Neural progenitor cell (in vitro differentiated cells): ENCODE measurements around the gene CCNYL1. TPM values are rescaled to one million over a fixed set of nuclear protein-coding genes. Genes with fewer than 3 reads are reported as not detected.

Source experiments
- DNase-seq: peaks from one replicate; pipeline ENCODE4 v3.0.0-alpha.2; 2016; ENCODE audit warnings: low spot score
- H2AFZ ChIP-seq: fragments of 200-600 bp; sonication (generic); replicated peaks from 2 replicates; pipeline ENCODE4 v1.6.1; 2016; ENCODE audit warnings: antibody characterized with exemption
- H3F3A ChIP-seq: fragments of 200-600 bp; sonication (generic); 2 replicates; pipeline ENCODE4 v1.6.1; 2016; ENCODE audit warnings: antibody characterized with exemption, low read depth
- H3K27ac ChIP-seq: fragments of 200-600 bp; sonication (generic); 2 replicates; pipeline ENCODE4 v1.5.1; 2016; ENCODE audit warnings: mild to moderate bottlenecking
- H3K27me3 ChIP-seq: fragments of 200-600 bp; sonication (generic); 2 replicates; pipeline ENCODE4 v1.6.1; 2016; ENCODE audit warnings: mild to moderate bottlenecking, moderate library complexity
- H3K36me3 ChIP-seq: fragments of 200-600 bp; sonication (generic); 2 replicates; pipeline ENCODE4 v1.5.1; 2016
- H3K4me1 ChIP-seq: fragments of 200-600 bp; sonication (generic); 2 replicates; pipeline ENCODE4 v1.6.1; 2016; ENCODE audit warnings: mixed run types
- H3K4me2 ChIP-seq: fragments of 200-600 bp; sonication (generic); 2 replicates; pipeline ENCODE4 v1.6.1; 2016
- H3K4me3 ChIP-seq: fragments of 200-600 bp; sonication (generic); 2 replicates; pipeline ENCODE4 v1.5.1; 2016
- H3K79me2 ChIP-seq: fragments of 200-600 bp; sonication (generic); 2 replicates; pipeline ENCODE4 v1.6.1; 2016; ENCODE audit warnings: low read depth
- H3K9ac ChIP-seq: fragments of 200-600 bp; sonication (generic); 2 replicates; pipeline ENCODE4 v1.6.1; 2016
- H3K9me3 ChIP-seq: fragments of 200-600 bp; sonication (generic); 2 replicates; pipeline ENCODE4 v1.5.1; 2016; ENCODE audit warnings: low read depth
- H4K20me1 ChIP-seq: fragments of 200-600 bp; sonication (generic); 2 replicates; pipeline ENCODE4 v1.6.1; 2016; ENCODE audit warnings: low read depth
- H3K27ac Mint-ChIP-seq: 3 replicates; pipeline ENCODE4 v1.8.0; 2021; ENCODE audit warnings: mixed read lengths
- H3K27me3 Mint-ChIP-seq: 2 replicates; pipeline ENCODE4 v1.8.0; 2022; ENCODE audit warnings: low read depth, mild to moderate bottlenecking, inconsistent platforms, moderate library complexity, mixed read lengths; ENCODE audit not compliant: insufficient read depth
- H3K36me3 Mint-ChIP-seq: 3 replicates; pipeline ENCODE4 v1.8.0; 2021; ENCODE audit warnings: mixed read lengths
- H3K4me1 Mint-ChIP-seq: 3 replicates; pipeline ENCODE4 v1.8.0; 2021; ENCODE audit warnings: mixed read lengths
- H3K4me3 Mint-ChIP-seq: 3 replicates; pipeline ENCODE4 v1.8.0; 2021; ENCODE audit warnings: mild to moderate bottlenecking, moderate library complexity, mixed read lengths
- H3K9me3 Mint-ChIP-seq: 3 replicates; pipeline ENCODE4 v1.8.0; 2020; ENCODE audit warnings: mixed read lengths
- EZH2 ChIP-seq: fragments of 200-600 bp; sonication (generic); IDR thresholded peaks from 2 replicates; pipeline ENCODE4 v1.6.1; 2017; ENCODE audit warnings: antibody characterized with exemption, mild to moderate bottlenecking, moderate library complexity
- EZH2phosphoT487 ChIP-seq: fragments of 200-600 bp; sonication (generic); IDR thresholded peaks from 2 replicates; pipeline ENCODE4 v1.6.1; 2017; ENCODE audit warnings: antibody characterized with exemption
- total RNA-seq: library from RNA; depleted of rRNA; stranded (reverse); fragments of >200 nt; gene quantifications from 2 replicates; pipeline ENCODE4 v1.2.3, GENCODE V29; 2015; ENCODE audit warnings: low replicate concordance
- TF ChIP-seq, protein P1 (sequence below): fragments of 200-600 bp; sonication (generic); IDR thresholded peaks from 2 replicates; pipeline ENCODE4 v1.5.1; 2017; ENCODE audit warnings: antibody characterized with exemption, mild to moderate bottlenecking

Gene CCNYL1
- total RNA-seq, 1 donor from 2014 or later: 22.0 TPM

DNA sequence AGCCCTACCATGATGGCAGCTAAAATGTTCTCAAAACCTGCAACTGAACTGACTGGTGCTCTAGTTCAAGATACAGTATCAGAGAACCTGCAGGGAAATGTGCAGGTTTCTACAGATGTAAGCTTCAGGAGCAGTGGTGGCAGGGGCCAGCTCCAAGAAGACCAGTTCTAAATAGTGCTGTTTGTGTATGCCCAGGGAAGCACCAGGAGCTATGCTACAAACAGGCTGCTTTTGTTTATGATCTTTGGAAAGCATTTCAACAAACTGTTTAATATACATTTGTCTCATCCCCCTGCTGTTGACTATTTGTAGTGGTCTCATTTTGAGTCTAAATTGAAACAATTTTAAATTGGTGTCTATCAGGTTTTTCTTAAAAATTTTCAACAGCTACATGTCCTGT lies 37.6 kb downstream of the CCNYL1 start:
- peaks cover 13% of the 10 kb centered on the region for H3K4me1 ChIP-seq
- no peak overlapping the region for H3K9ac ChIP-seq
- H4K20me1 ChIP-seq: peaks cover 23% of the 10 kb centered on the region
- H3K9me3 ChIP-seq: no peaks in the 10 kb centered on the region
- Mint-ChIP-seq H3K36me3 (peaks cover 11% of the 10 kb centered on the region), H3K27me3 (no peaks in the 10 kb centered on the region), H3K4me3 (no peak overlapping the region), H3K27ac (no peak overlapping the region), H3K9me3 (no peaks in the 10 kb centered on the region), H3K4me1 (peaks cover 7% of the 10 kb centered on the region)
- H3K27me3 ChIP-seq: no peaks in the 10 kb centered on the region
- H3K27ac ChIP-seq: no peak overlapping the region
- H3K36me3 ChIP-seq: peaks cover 4% of the 10 kb centered on the region
- no peak overlapping the region for H3K4me2 ChIP-seq
- TF ChIP-seq EZH2 (no peak), EZH2phosphoT487 (no peak)
- TF ChIP-seq, protein P1, sequence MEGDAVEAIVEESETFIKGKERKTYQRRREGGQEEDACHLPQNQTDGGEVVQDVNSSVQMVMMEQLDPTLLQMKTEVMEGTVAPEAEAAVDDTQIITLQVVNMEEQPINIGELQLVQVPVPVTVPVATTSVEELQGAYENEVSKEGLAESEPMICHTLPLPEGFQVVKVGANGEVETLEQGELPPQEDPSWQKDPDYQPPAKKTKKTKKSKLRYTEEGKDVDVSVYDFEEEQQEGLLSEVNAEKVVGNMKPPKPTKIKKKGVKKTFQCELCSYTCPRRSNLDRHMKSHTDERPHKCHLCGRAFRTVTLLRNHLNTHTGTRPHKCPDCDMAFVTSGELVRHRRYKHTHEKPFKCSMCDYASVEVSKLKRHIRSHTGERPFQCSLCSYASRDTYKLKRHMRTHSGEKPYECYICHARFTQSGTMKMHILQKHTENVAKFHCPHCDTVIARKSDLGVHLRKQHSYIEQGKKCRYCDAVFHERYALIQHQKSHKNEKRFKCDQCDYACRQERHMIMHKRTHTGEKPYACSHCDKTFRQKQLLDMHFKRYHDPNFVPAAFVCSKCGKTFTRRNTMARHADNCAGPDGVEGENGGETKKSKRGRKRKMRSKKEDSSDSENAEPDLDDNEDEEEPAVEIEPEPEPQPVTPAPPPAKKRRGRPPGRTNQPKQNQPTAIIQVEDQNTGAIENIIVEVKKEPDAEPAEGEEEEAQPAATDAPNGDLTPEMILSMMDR: no peak
- peaks cover 81% of the 10 kb centered on the region for H3F3A ChIP-seq
- no peaks in the 10 kb centered on the region for H3K79me2 ChIP-seq
- no peak overlapping the region for H2AFZ ChIP-seq
- no peak for DNase-seq
- no peak overlapping the region for H3K4me3 ChIP-seq

DNA sequence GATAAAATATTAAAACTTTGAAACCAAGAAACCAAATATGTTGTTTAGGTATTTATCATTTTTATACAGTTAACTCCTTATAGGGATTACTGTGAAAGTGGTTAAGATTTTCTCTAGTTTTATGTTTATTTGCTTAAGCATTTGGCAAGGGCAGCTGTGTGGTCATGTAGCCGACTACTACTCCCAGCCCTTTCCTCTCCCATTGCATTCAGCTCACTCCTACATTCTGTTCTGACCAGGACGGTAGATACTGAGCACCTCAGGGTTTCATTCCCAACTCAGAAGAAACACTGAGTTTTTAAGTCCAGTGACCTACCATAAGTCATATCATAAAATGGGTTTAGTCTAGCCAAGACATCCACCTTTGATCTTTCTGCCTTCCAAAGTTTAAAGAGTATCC lies 38.4 kb downstream of the CCNYL1 start:
- Histone ChIP-seq H3K79me2 (peaks cover 8% of the 10 kb centered on the region), H3K4me1 (peaks cover 13% of the 10 kb centered on the region), H3K4me2 (no peak overlapping the region), H3K27me3 (no peaks in the 10 kb centered on the region), H3K4me3 (no peak overlapping the region), H3K9ac (no peak overlapping the region), H3K9me3 (no peaks in the 10 kb centered on the region), H2AFZ (no peak overlapping the region), H3K36me3 (peaks cover 10% of the 10 kb centered on the region), H3F3A (peaks cover 85% of the 10 kb centered on the region), H3K27ac (no peak overlapping the region), H4K20me1 (peaks cover 32% of the 10 kb centered on the region)
- no peak for DNase-seq
- Mint-ChIP-seq H3K9me3 (no peaks in the 10 kb centered on the region), H3K27me3 (no peaks in the 10 kb centered on the region), H3K4me3 (no peak overlapping the region), H3K36me3 (peaks cover 11% of the 10 kb centered on the region), H3K4me1 (peaks cover 7% of the 10 kb centered on the region), H3K27ac (no peak overlapping the region)
- TF ChIP-seq, protein P1: no peak
- TF ChIP-seq EZH2: no peak
- TF ChIP-seq EZH2phosphoT487: no peak

- Mint-ChIP-seq H3K27me3 (no peaks in the 10 kb centered on the region), H3K27ac (no peak overlapping the region), H3K36me3 (peaks cover 11% of the 10 kb centered on the region), H3K9me3 (no peaks in the 10 kb centered on the region), H3K4me3 (no peak overlapping the region), H3K4me1 (peaks cover 7% of the 10 kb centered on the region)
- Histone ChIP-seq H3K79me2 (peaks cover 11% of the 10 kb centered on the region), H3K9ac (no peak overlapping the region), H3F3A (peaks cover 85% of the 10 kb centered on the region), H3K9me3 (no peaks in the 10 kb centered on the region), H3K4me1 (peaks cover 13% of the 10 kb centered on the region), H3K27me3 (no peaks in the 10 kb centered on the region), H3K27ac (peak overlapping the region; percentile 77), H3K4me2 (no peak overlapping the region), H2AFZ (no peak overlapping the region), H4K20me1 (peaks cover 36% of the 10 kb centered on the region), H3K36me3 (peaks cover 11% of the 10 kb centered on the region), H3K4me3 (no peak overlapping the region)
- DNase-seq: no peak
- TF ChIP-seq, protein P1: no peak
- TF ChIP-seq EZH2 (no peak), EZH2phosphoT487 (no peak)
These were observed 38.9 kb downstream of the CCNYL1 start for GRCh38 chr2:207750345-207750744.
